Left lung (tissue), 10 donors: ENCODE results near the gene CLIC3. TPM values are rescaled to one million over a fixed set of nuclear protein-coding genes. Genes with fewer than 3 reads are reported as not detected.

Experiments
- ATAC-seq: fragments of 200-7000 bp; cut with Tn5 transposase; one replicate; pipeline ENCODE4 v1.9.1; 2020; ENCODE audit warnings: moderate library complexity
- DNase-seq, 4 donors: peaks; one replicate each; pipeline ENCODE4 v3.0.0-alpha.2; 2013 to 2020
- H3K27ac ChIP-seq, 2 donors: fragments of 200-600 bp; sonication (generic) in 1 of 2; one replicate each; pipeline versions ENCODE4 v1.5.0 to v1.8.0; 2020 to 2021
- H3K27me3 ChIP-seq, 2 donors: fragments of 200-600 bp; sonication (generic) in 1 of 2; one replicate each; pipeline versions ENCODE4 v1.5.0 to v1.8.0; 2020 to 2021
- H3K36me3 ChIP-seq, 2 donors: fragments of 200-600 bp; sonication (generic) in 1 of 2; one replicate each; pipeline versions ENCODE4 v1.5.0 to v1.8.0; 2020 to 2021
- H3K4me1 ChIP-seq, 2 donors: fragments of 200-600 bp; one replicate each; pipeline ENCODE4 v1.8.0; 2021
- H3K4me3 ChIP-seq, 2 donors: fragments of 200-600 bp; sonication (generic) in 1 of 2; one replicate each; pipeline versions ENCODE4 v1.5.0 to v1.8.0; 2020 to 2021; ENCODE audit warnings: mild to moderate bottlenecking in 1 of 2
- H3K9me3 ChIP-seq, 2 donors: fragments of 200-600 bp; sonication (generic) in 1 of 2; one replicate each; pipeline versions ENCODE4 v1.5.0 to v1.8.0; 2020 to 2021
- intact Hi-C, 2 donors: fragments of 100-400 bp; cut with DNase I; formaldehyde crosslinking; loops; one replicate each; pipeline versions ENCODE4 v1.11.2 to v1.14.2; 2022
- polyA plus RNA-seq, 6 donors: library from polyadenylated mRNA; unstranded; fragments of 120-200 nt; gene quantifications; one replicate each; pipeline ENCODE4 v1.2.1, GENCODE V29; 2013; ENCODE audit not compliant: insufficient read length in 6 of 6
- total RNA-seq, 2 donors: library from RNA; stranded (reverse); fragmentation: NEBNext Ultra II Directional; extraction: Animal tissue kit (Norgen Biotek cat#: 25700); gene quantifications; one replicate each; pipeline ENCODE4 v1.2.1, GENCODE V29; 2021
- TF ChIP-seq, protein P1 (sequence below), 2 donors: fragments of 200-600 bp; sonication (generic) in 1 of 2; IDR thresholded peaks; one replicate each; pipeline versions ENCODE4 v1.5.0 to v1.8.0; 2021; ENCODE audit warnings: antibody characterized with exemption in 2 of 2
- donor health status: DM: no; HTN: yes; CAD: no.
- donor health status: DM: no; HTN: no; CAD: no.

CLIC3 gene
- total and polyA plus RNA-seq, 8 donors, result 30.7 to 85.4 (median 42.3) TPM

- TF ChIP-seq, protein P1, sequence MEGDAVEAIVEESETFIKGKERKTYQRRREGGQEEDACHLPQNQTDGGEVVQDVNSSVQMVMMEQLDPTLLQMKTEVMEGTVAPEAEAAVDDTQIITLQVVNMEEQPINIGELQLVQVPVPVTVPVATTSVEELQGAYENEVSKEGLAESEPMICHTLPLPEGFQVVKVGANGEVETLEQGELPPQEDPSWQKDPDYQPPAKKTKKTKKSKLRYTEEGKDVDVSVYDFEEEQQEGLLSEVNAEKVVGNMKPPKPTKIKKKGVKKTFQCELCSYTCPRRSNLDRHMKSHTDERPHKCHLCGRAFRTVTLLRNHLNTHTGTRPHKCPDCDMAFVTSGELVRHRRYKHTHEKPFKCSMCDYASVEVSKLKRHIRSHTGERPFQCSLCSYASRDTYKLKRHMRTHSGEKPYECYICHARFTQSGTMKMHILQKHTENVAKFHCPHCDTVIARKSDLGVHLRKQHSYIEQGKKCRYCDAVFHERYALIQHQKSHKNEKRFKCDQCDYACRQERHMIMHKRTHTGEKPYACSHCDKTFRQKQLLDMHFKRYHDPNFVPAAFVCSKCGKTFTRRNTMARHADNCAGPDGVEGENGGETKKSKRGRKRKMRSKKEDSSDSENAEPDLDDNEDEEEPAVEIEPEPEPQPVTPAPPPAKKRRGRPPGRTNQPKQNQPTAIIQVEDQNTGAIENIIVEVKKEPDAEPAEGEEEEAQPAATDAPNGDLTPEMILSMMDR (IDR thresholded peaks at IDR 0.05), result no peak
- H3K27ac ChIP-seq, result no peak overlapping the region
- H3K36me3 ChIP-seq, result peaks cover 0 to 30% of the 10 kb centered on the region in 2 donors
- DNase-seq (no peak), ATAC-seq (no peak)
- H3K27me3 ChIP-seq, result no peaks in the 10 kb centered on the region
- H3K9me3 ChIP-seq, result no peaks in the 10 kb centered on the region
- H3K4me3 ChIP-seq, result no peak overlapping the region
- H3K4me1 ChIP-seq, result no peaks in the 10 kb centered on the region
- intact Hi-C loops, result no loop called here
Observed at GRCh38 chr9:137021568-137021978, 25.2 kb upstream of the CLIC3 start.

DNA sequence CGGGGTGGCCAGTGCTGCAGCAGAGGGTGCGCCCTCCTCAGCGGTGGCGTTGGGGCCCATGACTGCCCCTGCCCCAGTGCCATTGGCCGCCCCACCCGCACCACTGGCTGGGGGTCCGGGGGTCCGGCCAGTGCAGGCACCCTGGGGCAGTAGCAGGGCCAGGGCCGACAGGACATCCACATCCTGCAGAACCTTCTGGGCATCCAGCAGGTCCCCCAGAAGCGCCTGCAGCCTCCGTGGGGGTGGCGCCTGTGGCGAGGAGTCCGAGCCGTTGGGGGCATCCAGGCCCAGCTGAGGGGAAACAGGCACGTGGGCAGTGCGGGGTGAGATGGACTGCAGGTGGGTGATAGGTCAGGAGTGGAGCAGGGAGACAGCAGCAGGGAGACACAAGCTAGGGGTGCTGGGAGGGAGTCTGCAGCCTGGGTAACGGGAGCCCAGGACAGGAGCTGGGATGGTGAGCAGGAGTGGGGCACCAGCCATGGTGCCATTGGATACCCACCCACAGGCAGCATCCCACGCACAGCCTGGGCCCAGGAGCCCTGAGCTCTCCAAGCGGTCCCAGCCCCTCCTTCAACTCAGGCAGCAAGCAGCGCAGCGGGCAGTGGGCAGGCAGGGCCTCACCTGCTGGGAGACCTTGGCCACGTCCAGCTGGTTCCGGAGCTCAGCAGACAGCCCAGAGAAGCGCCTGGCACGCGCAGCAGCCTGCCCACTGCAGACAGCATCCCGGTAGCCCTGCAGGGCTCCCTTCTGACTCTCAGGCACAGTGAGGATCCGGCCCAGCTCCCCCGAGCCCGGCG lies 24.6 kb upstream of the CLIC3 start:
- H3K4me3 ChIP-seq, result no peak overlapping the region
- no peaks in the 10 kb centered on the region for H3K27me3 ChIP-seq
- no peak for ATAC-seq
- no peak overlapping the region for H3K27ac ChIP-seq
- peaks cover 0 to 36% of the 10 kb centered on the region in 2 donors for H3K36me3 ChIP-seq
- no peak for DNase-seq
- TF ChIP-seq, protein P1 (IDR thresholded peaks at IDR 0.05), result no peak
- H3K4me1 ChIP-seq, result no peaks in the 10 kb centered on the region
- H3K9me3 ChIP-seq, result no peaks in the 10 kb centered on the region
- intact Hi-C loops, result no loop called here

DNA sequence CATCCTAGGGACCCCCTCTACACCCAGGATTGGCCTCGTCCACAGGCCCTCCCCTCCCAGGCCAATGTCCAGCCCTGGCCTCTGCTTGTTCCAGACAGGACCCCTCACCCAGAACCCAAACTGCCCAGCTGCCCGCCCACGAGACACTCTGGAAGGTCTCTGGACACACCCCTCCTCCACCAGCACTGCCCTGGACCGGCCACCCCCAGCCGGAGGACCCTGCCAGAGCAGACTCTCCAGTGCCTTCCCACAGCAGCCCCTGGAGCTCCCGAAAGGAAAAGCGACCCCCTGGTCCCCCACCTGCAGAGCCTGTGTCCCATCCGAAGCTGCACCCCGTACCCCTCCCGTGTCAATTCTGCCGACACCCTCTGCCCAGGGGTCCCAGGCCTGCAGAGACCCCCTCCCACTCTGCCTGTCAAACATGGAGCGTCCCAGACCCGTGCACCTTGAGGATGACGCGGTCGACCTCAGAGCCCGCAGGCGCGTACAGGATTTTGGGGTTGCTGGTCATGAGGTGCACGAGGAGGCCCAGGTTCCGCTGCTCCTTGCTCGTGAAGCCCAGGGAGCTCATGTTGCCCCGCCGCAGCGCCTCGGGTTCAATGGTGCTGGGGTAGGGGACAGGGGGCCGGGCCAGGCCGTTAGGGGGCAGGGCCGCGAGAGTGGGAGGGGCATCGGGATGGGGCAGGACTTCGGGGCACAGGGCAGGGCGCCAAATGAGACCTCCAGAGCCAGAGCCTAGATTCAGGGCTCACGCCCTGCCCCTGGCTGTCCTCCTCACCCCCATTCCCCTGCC lies 23.7 kb upstream of the CLIC3 start:
- H3K27ac ChIP-seq, result no peak overlapping the region
- TF ChIP-seq, protein P1 (IDR thresholded peaks at IDR 0.05), result no peak
- H3K36me3 ChIP-seq, result peaks cover 0 to 45% of the 10 kb centered on the region in 2 donors
- no peaks in the 10 kb centered on the region for H3K9me3 ChIP-seq
- ATAC-seq (no peak), DNase-seq (no peak)
- H3K27me3 ChIP-seq, result no peaks in the 10 kb centered on the region
- intact Hi-C loops, result no loop called here
- H3K4me1 ChIP-seq, result no peaks in the 10 kb centered on the region
- no peak overlapping the region for H3K4me3 ChIP-seq

DNA sequence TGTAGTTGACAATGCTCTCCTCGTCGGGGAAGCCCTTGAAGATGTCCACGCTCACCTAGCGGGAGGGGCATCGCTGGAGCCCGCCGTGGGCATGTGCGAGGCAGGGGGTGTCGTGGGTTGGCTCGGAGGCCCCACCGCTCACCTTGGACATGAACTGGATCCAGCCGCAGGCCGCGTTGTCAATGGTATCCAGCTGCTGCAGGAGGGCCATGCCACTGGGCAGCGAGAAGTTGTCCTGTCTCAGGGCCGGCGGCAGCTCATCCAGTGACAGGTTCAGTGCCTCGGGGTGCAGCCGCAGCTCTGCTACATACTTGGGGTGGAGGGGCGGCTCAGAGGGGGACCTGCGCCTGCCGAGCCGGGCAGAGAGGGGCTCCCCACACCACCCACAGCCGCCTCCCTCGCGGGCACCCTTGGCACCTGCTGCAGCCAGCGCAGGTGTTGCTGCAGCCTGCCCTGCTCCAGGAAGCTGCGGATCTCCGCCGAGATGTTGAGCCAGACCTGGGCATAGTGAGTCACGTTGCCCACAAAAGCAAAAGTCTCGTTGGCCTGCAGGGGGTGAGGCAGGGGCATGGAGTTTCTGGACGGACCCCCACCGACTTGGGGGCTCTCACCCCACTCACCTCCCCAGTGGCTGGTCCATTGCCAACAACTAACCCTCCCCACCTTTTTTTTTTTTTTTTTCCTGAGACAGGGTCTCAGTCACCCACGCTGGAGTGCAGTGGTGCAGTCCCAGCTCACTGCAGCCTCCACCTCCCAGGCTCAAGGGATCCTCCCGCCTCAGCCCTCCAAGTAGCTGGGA lies 22.6 kb upstream of the CLIC3 start:
- no peak for ATAC-seq
- TF ChIP-seq, protein P1 (IDR thresholded peaks at IDR 0.05), result no peak
- Histone ChIP-seq H3K4me1 (no peaks in the 10 kb centered on the region), H3K27me3 (no peaks in the 10 kb centered on the region), H3K36me3 (peaks cover 0 to 56% of the 10 kb centered on the region in 2 donors), H3K9me3 (no peaks in the 10 kb centered on the region), H3K4me3 (no peak overlapping the region), H3K27ac (no peak overlapping the region)
- DNase-seq, result no peak
- intact Hi-C loops, result no loop called here
